Left lobe of liver (tissue), 2 donors: Measurements from ENCODE around the gene FYB1. TPM values are rescaled to one million over a fixed set of nuclear protein-coding genes. Genes with fewer than 3 reads are reported as not detected.

Experiments used
- ATAC-seq: fragments of 200-7000 bp; cut with Tn5 transposase; one replicate; pipeline ENCODE4 v1.9.1; 2020; ENCODE audit warnings: mild to moderate bottlenecking, moderate library complexity
- DNase-seq: peaks from one replicate; pipeline ENCODE4 v3.0.0-alpha.2; 2020; ENCODE audit warnings: low spot score
- total RNA-seq: library from RNA; stranded (reverse); gene quantifications from one replicate; pipeline ENCODE4 v1.2.1, GENCODE V29; 2021
- donor health status: DM: no; HTN: no; CAD: no; lungs with moderate emphysema.
- donor health status: DM: no; HTN: yes; CAD: no.

Gene FYB1
- total RNA-seq, 1 donor from 2014 or later: 4.4 TPM

GRCh38 chr5:39100851-39101396 lies 118.4 kb downstream of the FYB1 start:
- ATAC-seq: no peak
- no peak for DNase-seq

- no peak for DNase-seq
- no peak for ATAC-seq
These were observed 119.0 kb downstream of the FYB1 start for GRCh38 chr5:39100301-39100850.

GRCh38 chr5:39099831-39100230 lies 119.5 kb downstream of the FYB1 start:
- DNase-seq: no peak
- ATAC-seq: no peak

GRCh38 chr5:39093352-39093751 lies 126.0 kb downstream of the FYB1 start:
- DNase-seq (no peak), ATAC-seq (no peak)

- no peak for ATAC-seq
- no peak for DNase-seq
These were observed 126.6 kb downstream of the FYB1 start for GRCh38 chr5:39092581-39093351.

- DNase-seq (no peak), ATAC-seq (no peak)
These were observed 127.3 kb downstream of the FYB1 start for GRCh38 chr5:39091940-39092580.

GRCh38 chr5:39083968-39084367 lies 135.4 kb downstream of the FYB1 start:
- ATAC-seq: no peak

GRCh38 chr5:39082995-39083394 lies 136.4 kb downstream of the FYB1 start:
- ATAC-seq: no peak
- DNase-seq: no peak

More at GRCh38 chr5:39083968-39084367, 135.4 kb downstream of the FYB1 start:
- no peak for DNase-seq

GRCh38 chr5:39080597-39081204 lies 138.7 kb downstream of the FYB1 start:
- peak; percentile 100 for ATAC-seq
- peak; percentile 58 for DNase-seq

GRCh38 chr5:39080168-39080567 lies 139.2 kb downstream of the FYB1 start:
- ATAC-seq (no peak), DNase-seq (no peak)

- no peak for ATAC-seq
- DNase-seq: no peak
These were observed 140.2 kb downstream of the FYB1 start for GRCh38 chr5:39079147-39079546.

- ATAC-seq: no peak
- no peak for DNase-seq
These were observed 142.3 kb downstream of the FYB1 start for GRCh38 chr5:39076757-39077728.

- ATAC-seq: no peak
- no peak for DNase-seq
These were observed 143.1 kb downstream of the FYB1 start for GRCh38 chr5:39076101-39076756.

- DNase-seq (peak; percentile 91), ATAC-seq (peak; percentile 88)
These were observed 145.1 kb downstream of the FYB1 start, which contains the start of gene RICTOR for GRCh38 chr5:39074017-39074814. Gene RICTOR (minus strand): TSS chr5:39074399. CDS start chr5:39074377, 22 bp downstream.

- DNase-seq: no peak
- peak; percentile 70 for ATAC-seq
These were observed 145.7 kb downstream of the FYB1 start for GRCh38 chr5:39073767-39074016.

- DNase-seq (peak; percentile 67), ATAC-seq (peak; percentile 58)
These were observed 146.2 kb downstream of the FYB1 start for GRCh38 chr5:39072925-39073766.

GRCh38 chr5:39068099-39068498 lies 151.3 kb downstream of the FYB1 start:
- DNase-seq (no peak), ATAC-seq (no peak)

GRCh38 chr5:39064450-39064849 lies 154.9 kb downstream of the FYB1 start:
- ATAC-seq (no peak), DNase-seq (no peak)
